Neuronal stem cell (in vitro differentiated cells): Measurements from ENCODE around the gene ZNF366.

Experiments
- DNase-seq: peaks from one replicate; pipeline ENCODE4 v3.0.0-alpha.2; 2013; ENCODE audit warnings: low spot score
- H2AFZ ChIP-seq: one replicate; pipeline ENCODE4 v1.6.1; 2013; ENCODE audit warnings: mild to moderate bottlenecking, low read length, inconsistent platforms
- H2AK5ac ChIP-seq: 2 replicates; pipeline ENCODE4 v1.6.1; 2013; ENCODE audit warnings: low read depth, mild to moderate bottlenecking, inconsistent platforms, low read length, moderate library complexity, mixed read lengths
- H2BK120ac ChIP-seq: 2 replicates; pipeline ENCODE4 v1.6.1; 2013; ENCODE audit warnings: low read depth, mild to moderate bottlenecking, inconsistent platforms, low read length, moderate library complexity, mixed read lengths
- H2BK12ac ChIP-seq: one replicate; pipeline ENCODE4 v1.6.1; 2013; ENCODE audit warnings: low read length, inconsistent platforms
- H2BK15ac ChIP-seq: 2 replicates; pipeline ENCODE4 v1.6.1; 2013; ENCODE audit warnings: mild to moderate bottlenecking, low read length, inconsistent platforms, mixed read lengths
- H2BK5ac ChIP-seq: one replicate; pipeline ENCODE4 v1.6.1; 2013; ENCODE audit warnings: inconsistent platforms, mild to moderate bottlenecking, low read length, moderate library complexity
- H3K14ac ChIP-seq: one replicate; pipeline ENCODE4 v1.6.1; 2013; ENCODE audit warnings: low read length, inconsistent platforms
- H3K18ac ChIP-seq: 2 replicates; pipeline ENCODE4 v1.6.1; 2013; ENCODE audit warnings: low read length, inconsistent platforms
- H3K23ac ChIP-seq: 2 replicates; pipeline ENCODE4 v1.6.1; 2013; ENCODE audit warnings: low read depth, mild to moderate bottlenecking, mixed read lengths, low read length, inconsistent platforms; ENCODE audit not compliant: poor library complexity
- H3K27ac ChIP-seq: replicated peaks from 3 replicates; pipeline ENCODE4 v1.5.1; 2013; ENCODE audit warnings: low read length, inconsistent platforms
- H3K27me3 ChIP-seq, 3 experiments: 2 replicates each; pipeline ENCODE4 v1.6.1; 2013; ENCODE audit warnings: low read length in 3 of 3, mild to moderate bottlenecking in 2 of 3, inconsistent platforms in 1 of 3, low read depth in 1 of 3, mixed read lengths in 1 of 3, moderate library complexity in 1 of 3; ENCODE audit not compliant: control insufficient read depth in 3 of 3, insufficient read depth in 3 of 3
- H3K36me3 ChIP-seq, 2 donors: replicated peaks in 1 of 2; 2 replicates each; pipeline ENCODE4 v1.6.1; 2013; ENCODE audit warnings: low read length in 2 of 2; ENCODE audit not compliant: control insufficient read depth in 2 of 2, insufficient read depth in 2 of 2
- H3K4ac ChIP-seq: 2 replicates; pipeline ENCODE4 v1.6.1; 2013; ENCODE audit warnings: inconsistent platforms, mild to moderate bottlenecking, low read length, moderate library complexity
- H3K4me1 ChIP-seq, 2 donors: 1 replicate in 1 of 2; 2 replicates in 1 of 2; pipeline ENCODE4 v1.6.1; 2013; ENCODE audit warnings: low read length in 2 of 2, low read depth in 1 of 2; ENCODE audit not compliant: control insufficient read depth in 2 of 2, insufficient read depth in 1 of 2
- H3K4me2 ChIP-seq: one replicate; pipeline ENCODE4 v1.6.1; 2013; ENCODE audit warnings: mild to moderate bottlenecking, low read length, inconsistent platforms; ENCODE audit not compliant: insufficient read depth, poor library complexity, severe bottlenecking
- H3K4me3 ChIP-seq, 2 donors: 2 replicates each; pipeline ENCODE4 v1.5.1; 2013; ENCODE audit warnings: low read length in 2 of 2, mild to moderate bottlenecking in 2 of 2, inconsistent platforms in 1 of 2, moderate library complexity in 1 of 2
- H3K79me1 ChIP-seq: one replicate; pipeline ENCODE4 v1.6.1; 2013; ENCODE audit warnings: low read depth, mild to moderate bottlenecking, inconsistent platforms, low read length, moderate library complexity
- H3K9ac ChIP-seq: one replicate; pipeline ENCODE4 v1.6.1; 2013; ENCODE audit warnings: mild to moderate bottlenecking, low read depth, low read length, inconsistent platforms; ENCODE audit not compliant: poor library complexity
- H3K9me3 ChIP-seq, 2 donors: replicated peaks in 1 of 2; 2 replicates each; pipeline versions ENCODE3 to v1.6.1; 2013; ENCODE audit warnings: low read length in 2 of 2, mild to moderate bottlenecking in 2 of 2, inconsistent platforms in 1 of 2, low read depth in 1 of 2, mixed read lengths in 1 of 2, moderate library complexity in 1 of 2; ENCODE audit not compliant: control insufficient read depth in 2 of 2, insufficient read depth in 1 of 2
- H4K8ac ChIP-seq: one replicate; pipeline ENCODE4 v1.6.1; 2013; ENCODE audit warnings: low read depth, mild to moderate bottlenecking, inconsistent platforms, low read length, moderate library complexity
- H4K91ac ChIP-seq: one replicate; pipeline ENCODE4 v1.6.1; 2013; ENCODE audit warnings: low read length, low read depth, mild to moderate bottlenecking, inconsistent platforms; ENCODE audit not compliant: poor library complexity
- WGBS, 2 donors: extraction: QIAGEN DNeasy Blood & Tissue Kit; methylation state at CpG; one replicate each; pipeline ENCODE4 v1.1.7; 2013; ENCODE audit warnings: missing lambda C conversion rate in 2 of 2, mixed read lengths in 1 of 2; ENCODE audit not compliant: insufficient read length in 2 of 2, insufficient replicate concordance in 1 of 2; ENCODE audit errors: extremely low coverage in 2 of 2; 5-methylcytosine and 5-hydroxymethylcytosine counted together

Gene ZNF366

GRCh38 chr5:72410688-72411295 lies 96.4 kb downstream of the ZNF366 start:
- no peak overlapping the region for H2AFZ ChIP-seq
- H4K8ac ChIP-seq = no peak overlapping the region
- no peaks in the 10 kb centered on the region for H3K36me3 ChIP-seq
- H3K79me1 ChIP-seq = no peaks in the 10 kb centered on the region
- H2BK5ac ChIP-seq = no peak overlapping the region
- H3K4me1 ChIP-seq = no peaks in the 10 kb centered on the region
- no peak overlapping the region for H3K9ac ChIP-seq
- H3K27me3 ChIP-seq = no peaks in the 10 kb centered on the region
- H3K9me3 ChIP-seq = peaks cover 0 to 4% of the 10 kb centered on the region in 2 donors
- DNase-seq = no peak
- H2BK120ac ChIP-seq = no peak overlapping the region
- no CpG with 5 or more reads among the region's 4 CpGs for WGBS, 2 donors
- H3K4ac ChIP-seq = no peak overlapping the region
- no peak overlapping the region for H3K4me2 ChIP-seq
- H3K18ac ChIP-seq = no peak overlapping the region
- H4K91ac ChIP-seq = no peak overlapping the region
- no peak overlapping the region for H3K27ac ChIP-seq
- H2BK15ac ChIP-seq = no peak overlapping the region
- no peak overlapping the region for H3K23ac ChIP-seq
- no peak overlapping the region for H3K4me3 ChIP-seq
- no peak overlapping the region for H2BK12ac ChIP-seq
- no peak overlapping the region for H3K14ac ChIP-seq
- no peak overlapping the region for H2AK5ac ChIP-seq

- Histone ChIP-seq H3K14ac (no peak overlapping the region), H2BK120ac (no peak overlapping the region), H3K23ac (no peak overlapping the region), H3K4me2 (no peak overlapping the region), H3K4ac (no peak overlapping the region), H2AK5ac (no peak overlapping the region), H3K36me3 (no peaks in the 10 kb centered on the region), H3K27ac (no peak overlapping the region), H3K9ac (no peak overlapping the region), H2AFZ (peak overlapping the region; percentile 12), H2BK5ac (no peak overlapping the region), H3K27me3 (no peaks in the 10 kb centered on the region), H3K18ac (no peak overlapping the region), H3K79me1 (no peaks in the 10 kb centered on the region), H4K8ac (no peak overlapping the region), H3K4me3 (no peak overlapping the region), H4K91ac (no peak overlapping the region), H2BK12ac (no peak overlapping the region), H2BK15ac (no peak overlapping the region), H3K9me3 (peaks cover 2 to 11% of the 10 kb centered on the region in 2 donors), H3K4me1 (no peaks in the 10 kb centered on the region)
- no peak for DNase-seq
- no CpG with 5 or more reads among the region's 4 CpGs for WGBS, 2 donors
Measured at GRCh38 chr5:72408603-72409002, 98.6 kb downstream of the ZNF366 start.

- no peak for DNase-seq
- H4K8ac ChIP-seq = no peak overlapping the region
- H3K18ac ChIP-seq = no peak overlapping the region
- no peak overlapping the region for H2BK12ac ChIP-seq
- H3K4ac ChIP-seq = no peak overlapping the region
- H3K27ac ChIP-seq = no peak overlapping the region
- H3K4me2 ChIP-seq = no peak overlapping the region
- H3K23ac ChIP-seq = no peak overlapping the region
- H3K36me3 ChIP-seq = no peaks in the 10 kb centered on the region
- H2BK5ac ChIP-seq = no peak overlapping the region
- H4K91ac ChIP-seq = no peak overlapping the region
- no peak overlapping the region for H3K9ac ChIP-seq
- no peaks in the 10 kb centered on the region for H3K4me1 ChIP-seq
- H3K14ac ChIP-seq = no peak overlapping the region
- H3K79me1 ChIP-seq = no peaks in the 10 kb centered on the region
- no peaks in the 10 kb centered on the region for H3K27me3 ChIP-seq
- H3K9me3 ChIP-seq = peaks cover 2 to 12% of the 10 kb centered on the region in 2 donors
- no peak overlapping the region for H2BK15ac ChIP-seq
- peak overlapping the region; percentile 12 for H2AFZ ChIP-seq
- H3K4me3 ChIP-seq = no peak overlapping the region
- no CpG with 5 or more reads among the region's 5 CpGs for WGBS, 2 donors
- H2AK5ac ChIP-seq = no peak overlapping the region
- no peak overlapping the region for H2BK120ac ChIP-seq
Measured at GRCh38 chr5:72408127-72408526, 99.1 kb downstream of the ZNF366 start.

- no CpG with 5 or more reads among the region's 2 CpGs for WGBS, 2 donors
- Histone ChIP-seq H4K8ac (no peak overlapping the region), H3K18ac (no peak overlapping the region)
Measured at GRCh38 chr5:72407541-72407940, 99.7 kb downstream of the ZNF366 start.

More at GRCh38 chr5:72407541-72407940, 99.7 kb downstream of the ZNF366 start:
- H2AFZ ChIP-seq = no peak overlapping the region
- no peak overlapping the region for H3K23ac ChIP-seq
- no peak overlapping the region for H3K14ac ChIP-seq
- no peak overlapping the region for H3K9ac ChIP-seq
- H3K27me3 ChIP-seq = no peaks in the 10 kb centered on the region
- no peaks in the 10 kb centered on the region for H3K36me3 ChIP-seq
- no peak overlapping the region for H4K91ac ChIP-seq
- H3K27ac ChIP-seq = no peak overlapping the region
- no peaks in the 10 kb centered on the region for H3K4me1 ChIP-seq
- no peaks in the 10 kb centered on the region for H3K79me1 ChIP-seq
- H3K4me3 ChIP-seq = no peak overlapping the region
- no peak overlapping the region for H3K4ac ChIP-seq
- H2BK5ac ChIP-seq = no peak overlapping the region
- DNase-seq = no peak
- H3K9me3 ChIP-seq = peaks cover 2 to 14% of the 10 kb centered on the region in 2 donors
- no peak overlapping the region for H2BK15ac ChIP-seq
- H2BK120ac ChIP-seq = no peak overlapping the region
- no peak overlapping the region for H3K4me2 ChIP-seq
- H2AK5ac ChIP-seq = no peak overlapping the region
- no peak overlapping the region for H2BK12ac ChIP-seq
